HuH-7.5 (cell line): Measurements from ENCODE around the gene DPM1.
"Not testable (repeated sequence)": the region's sequence is repeated elsewhere in the genome, so short reads cannot be mapped to it uniquely, and the experiment has no call there.

Source experiments
- DNase-seq: peaks from one replicate; pipeline ENCODE4 v3.0.0; 2011; ENCODE audit warnings: low spot score

Gene DPM1

GRCh38 chr20:50980071-50980681, 21.8 kb upstream of the DPM1 start:
- no peak for DNase-seq

GRCh38 chr20:50978533-50978932, 20.2 kb upstream of the DPM1 start:
- DNase-seq, result not testable (repeated sequence)

GRCh38 chr20:50977066-50978021, 19.0 kb upstream of the DPM1 start:
- no peak for DNase-seq

- DNase-seq, result no peak
Measured at GRCh38 chr20:50975701-50976330, 17.5 kb upstream of the DPM1 start.

- no peak for DNase-seq
Measured at GRCh38 chr20:50969912-50970311, 11.6 kb upstream of the DPM1 start.

GRCh38 chr20:50969435-50969834, 11.1 kb upstream of the DPM1 start:
- DNase-seq, result no peak

- DNase-seq, result no peak
Measured at GRCh38 chr20:50968289-50968688, 10.0 kb upstream of the DPM1 start.

GRCh38 chr20:50967586-50967985, 9.3 kb upstream of the DPM1 start:
- no peak for DNase-seq

- no peak for DNase-seq
Measured at GRCh38 chr20:50959543-50960126, 1.3 kb upstream of the DPM1 start.

GRCh38 chr20:50958615-50959542, 547 bp upstream of the DPM1 start, which contains the start of gene MOCS3:
Gene MOCS3 (plus strand): TSS chr20:50958818. CDS start chr20:50958843, 25 bp downstream.
- DNase-seq, result peak; percentile 71

GRCh38 chr20:50957276-50957675, 1.1 kb downstream of the DPM1 start:
- no peak for DNase-seq

- no peak for DNase-seq
Measured at GRCh38 chr20:50953821-50954220, 4.5 kb downstream of the DPM1 start.

- no peak for DNase-seq
Measured at GRCh38 chr20:50953196-50953595, 5.1 kb downstream of the DPM1 start.

GRCh38 chr20:50948132-50948785, 10.1 kb downstream of the DPM1 start:
- DNase-seq, result no peak

- no peak for DNase-seq
Measured at GRCh38 chr20:50943069-50943468, 15.3 kb downstream of the DPM1 start.

GRCh38 chr20:50933589-50933988, 24.7 kb downstream of the DPM1 start:
- no peak for DNase-seq

GRCh38 chr20:50932691-50933280, 25.5 kb downstream of the DPM1 start:
- no peak for DNase-seq

GRCh38 chr20:50932016-50932485, 26.3 kb downstream of the DPM1 start:
- DNase-seq, result no peak

- peak; percentile 65 for DNase-seq
Measured at GRCh38 chr20:50931306-50932015, 26.9 kb downstream of the DPM1 start, which contains the start of gene ADNP. Gene ADNP (minus strand): TSS chr20:50931437. CDS start chr20:50903996, 27,441 bp downstream.

- no peak for DNase-seq
Measured at GRCh38 chr20:50930976-50931305, 27.4 kb downstream of the DPM1 start.
